Right lobe of liver (tissue), 6 donors: ENCODE measurements around the gene SF3B6. TPM values are rescaled to one million over a fixed set of nuclear protein-coding genes. Genes with fewer than 3 reads are reported as not detected.

Experiments used
- ATAC-seq, 4 donors: fragments of 200-7000 bp; cut with Tn5 transposase; one replicate each; pipeline ENCODE4 v1.9.1; 2020; ENCODE audit warnings: mild to moderate bottlenecking in 4 of 4, moderate library complexity in 4 of 4
- DNase-seq, 3 donors: peaks; one replicate each; pipeline ENCODE4 v3.0.0-alpha.2; 2020
- H3K27ac ChIP-seq, 3 donors: fragments of 200-600 bp; one replicate each; pipeline ENCODE4 v1.8.0; 2022
- H3K27me3 ChIP-seq, 2 donors: fragments of 200-600 bp; one replicate each; pipeline ENCODE4 v1.8.0; 2022
- H3K36me3 ChIP-seq, 4 donors: fragments of 200-600 bp; sonication (generic) in 1 of 4; one replicate each; pipeline versions ENCODE4 v1.5.1 to v1.8.0; 2017 to 2022; ENCODE audit warnings: control low read depth in 1 of 4
- H3K4me1 ChIP-seq, 4 donors: fragments of 200-600 bp; sonication (generic) in 1 of 4; one replicate each; pipeline versions ENCODE4 v1.5.1 to v1.8.0; 2017 to 2022; ENCODE audit warnings: control low read depth in 1 of 4
- H3K4me3 ChIP-seq, 3 donors: fragments of 200-600 bp; one replicate each; pipeline ENCODE4 v1.8.0; 2022
- H3K9me3 ChIP-seq, 4 donors: fragments of 200-600 bp; sonication (generic) in 1 of 4; one replicate each; pipeline versions ENCODE4 v1.5.1 to v1.8.0; 2017 to 2022; ENCODE audit warnings: control low read depth in 1 of 4
- CTCF ChIP-seq, 4 donors: fragments of 200-600 bp in 3 of 4; fragments of 450-650 bp in 1 of 4; IDR thresholded peaks; one replicate each; pipeline versions ENCODE4 v1.5.1 to v1.8.0; 2016 to 2022; ENCODE audit warnings: antibody characterized with exemption in 4 of 4, mild to moderate bottlenecking in 2 of 4
- POLR2A ChIP-seq: fragments of 450-650 bp; IDR thresholded peaks from one replicate; pipeline ENCODE4 v1.6.1; 2017; ENCODE audit warnings: antibody characterized with exemption, mild to moderate bottlenecking
- WGBS: methylation state at CpG from one replicate; pipeline ENCODE4 v1.1.6; 2018; ENCODE audit warnings: low coverage, low lambda C conversion rate; ENCODE audit not compliant: insufficient coverage; ENCODE audit errors: missing lambda C conversion rate; 5-methylcytosine and 5-hydroxymethylcytosine counted together
- intact Hi-C, 2 donors: fragments of 100-400 bp; cut with DNase I; formaldehyde crosslinking; loops; one replicate each; pipeline versions ENCODE4 v1.11.2 to v1.14.1; 2022
- total RNA-seq, 6 experiments: library from RNA; depleted of rRNA in 2 of 6; stranded (reverse); fragments of >200 nt in 2 of 6; fragmentation: NEBNext Ultra II Directional in 3 of 6; extraction: Animal tissue kit (Norgen Biotek cat#: 25700) in 3 of 6; gene quantifications; one replicate each; pipeline versions ENCODE4 v1.1.0 to v1.2.4, GENCODE V29; 2016 to 2023
- donor health status: DM: no; HTN: yes; CAD: no.
- donor health status: DM: no; HTN: no; CAD: no.
- donor health status: DM: no; HTN: no; CAD: no.
- donor health status: DM: no; HTN: yes; CAD: no.
- donor health status: DM: no; HTN: yes; CAD: no.

Gene SF3B6
- total RNA-seq, 6 experiments from 2014 or later, result 32.7 to 70.8 (median 40.3) TPM

- ATAC-seq (no peak), DNase-seq (no peak)
Measured at GRCh38 chr2:24052951-24053350, 23.2 kb downstream of the SF3B6 start.

GRCh38 chr2:24051833-24052232 lies 24.3 kb downstream of the SF3B6 start:
- DNase-seq (no peak), ATAC-seq (no peak)
- no peak overlapping the region for H3K4me3 ChIP-seq
- H3K27me3 ChIP-seq, result no peaks in the 10 kb centered on the region
- intact Hi-C loops, result no loop called here
- H3K36me3 ChIP-seq, result no peaks in the 10 kb centered on the region
- no peak overlapping the region for H3K27ac ChIP-seq
- TF ChIP-seq CTCF (IDR thresholded peaks at IDR 0.05) (no peak), POLR2A (no peak)
- H3K4me1 ChIP-seq, result peaks cover 0 to 18% (median 0%) of the 10 kb centered on the region in 4 donors
- no peaks in the 10 kb centered on the region for H3K9me3 ChIP-seq
- 68% methylated on average over 8 of the region's 8 CpGs for WGBS

More at GRCh38 chr2:24052951-24053350, 23.2 kb downstream of the SF3B6 start:
- Histone ChIP-seq H3K4me3 (no peak overlapping the region), H3K27ac (no peak overlapping the region), H3K9me3 (no peaks in the 10 kb centered on the region), H3K4me1 (peaks cover 0 to 18% (median 0%) of the 10 kb centered on the region in 4 donors), H3K36me3 (no peaks in the 10 kb centered on the region), H3K27me3 (no peaks in the 10 kb centered on the region)
- TF ChIP-seq CTCF (IDR thresholded peaks at IDR 0.05) (no peak), POLR2A (no peak)
- 78% methylated on average over 1 of the region's 1 CpG for WGBS
- intact Hi-C loops, result no loop called here

GRCh38 chr2:24050041-24050979 lies 25.8 kb downstream of the SF3B6 start:
- peak; percentile 0 to 13 (median 6) for ATAC-seq
- no peak for TF ChIP-seq POLR2A
- no peak for TF ChIP-seq CTCF (IDR thresholded peaks at IDR 0.05)
- H3K9me3 ChIP-seq, result no peaks in the 10 kb centered on the region
- 43% methylated on average over 3 of the region's 47 CpGs for WGBS
- peak overlapping the region; percentile 55 to 66 (median 61) for H3K4me3 ChIP-seq
- peak overlapping the region in 1 of 3 donors; percentile 13 for H3K27ac ChIP-seq
- peak; percentile 49 to 55 (median 50) for DNase-seq
- no peaks in the 10 kb centered on the region for H3K36me3 ChIP-seq
- peaks cover 0 to 29% (median 6%) of the 10 kb centered on the region in 4 donors for H3K4me1 ChIP-seq
- intact Hi-C loops, result no loop called here
- H3K27me3 ChIP-seq, result no peaks in the 10 kb centered on the region

GRCh38 chr2:24049485-24050021 lies 26.6 kb downstream of the SF3B6 start, which contains the start of gene FKBP1B:
TSS of gene FKBP1B (plus strand) at chr2:24049741. CDS start at chr2:24049850, 109 bp downstream.
- ATAC-seq (peak; percentile 7 to 45 (median 30)), DNase-seq (peak; percentile 52 to 72 (median 62))
- peak; percentile 48 for TF ChIP-seq POLR2A
- TF ChIP-seq CTCF (IDR thresholded peaks at IDR 0.05), result no peak
- Histone ChIP-seq H3K4me1 (peaks cover 0 to 29% (median 6%) of the 10 kb centered on the region in 4 donors), H3K9me3 (no peaks in the 10 kb centered on the region), H3K4me3 (peak within 1 kb of the TSS; percentile 55 to 66 (median 61)), H3K36me3 (no peaks in the 10 kb centered on the region), H3K27me3 (no peaks in the 10 kb centered on the region), H3K27ac (peak within 1 kb of the TSS in 1 of 3 donors; percentile 13)
- intact Hi-C loops, result no loop called here
- WGBS, result 0% methylated on average over 5 of the region's 52 CpGs
